NOMO-1 treated with dmso at 0.1 percent for 144 hours (cell line): ENCODE measurements around the gene POLA1.
"Not testable (repeated sequence)": the region's sequence is repeated elsewhere in the genome, so short reads cannot be mapped to it uniquely, and the experiment has no call there.

Experiments used
- DNase-seq: peaks from one replicate; lab custom pipeline; 2025; ENCODE audit not compliant: unreplicated experiment; lab: John Stamatoyannopoulos, UW

The POLA1 gene

GRCh38 chrX:24789047-24789446, 95.3 kb downstream of the POLA1 start:
- no peak for DNase-seq

DNA sequence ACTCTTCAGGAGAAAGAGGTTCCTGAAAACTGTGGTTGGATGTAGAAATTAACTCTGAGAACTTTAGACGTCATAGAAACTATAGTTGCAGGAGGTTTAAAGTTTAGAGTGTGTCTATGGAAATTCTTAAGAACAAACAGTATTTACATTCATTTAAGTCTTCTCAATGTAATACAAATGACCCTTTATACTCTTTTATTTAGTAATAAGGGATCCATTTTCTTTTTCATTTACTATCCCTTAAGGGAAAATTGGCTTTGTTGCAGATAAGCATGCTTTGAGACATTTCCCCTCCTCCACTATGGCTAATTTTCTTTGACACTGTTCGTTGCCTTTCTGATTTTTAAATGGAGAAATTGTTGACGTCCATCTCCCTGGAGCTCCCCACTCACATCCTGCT, 96.4 kb downstream of the POLA1 start:
- no peak for DNase-seq

DNA sequence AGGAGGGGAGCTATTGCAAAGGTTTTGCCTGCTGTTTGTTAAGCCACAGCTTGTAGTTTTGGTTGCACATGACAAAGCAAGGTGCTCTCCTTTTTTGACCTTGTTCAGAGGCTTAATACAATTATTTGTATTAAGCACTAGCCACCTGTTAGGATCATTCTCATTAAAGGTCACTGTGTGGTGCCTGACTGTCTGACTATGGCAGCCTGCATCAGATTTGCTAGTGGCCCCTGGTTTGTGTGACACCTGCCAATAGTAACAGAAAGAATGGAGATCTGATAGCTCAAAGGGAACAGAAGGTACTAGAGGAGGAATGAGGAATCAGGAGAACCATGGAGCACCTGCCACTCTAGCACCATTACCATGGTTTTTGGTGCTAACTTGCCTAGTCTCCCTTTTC, 102.5 kb downstream of the POLA1 start:
- no peak for DNase-seq

DNA sequence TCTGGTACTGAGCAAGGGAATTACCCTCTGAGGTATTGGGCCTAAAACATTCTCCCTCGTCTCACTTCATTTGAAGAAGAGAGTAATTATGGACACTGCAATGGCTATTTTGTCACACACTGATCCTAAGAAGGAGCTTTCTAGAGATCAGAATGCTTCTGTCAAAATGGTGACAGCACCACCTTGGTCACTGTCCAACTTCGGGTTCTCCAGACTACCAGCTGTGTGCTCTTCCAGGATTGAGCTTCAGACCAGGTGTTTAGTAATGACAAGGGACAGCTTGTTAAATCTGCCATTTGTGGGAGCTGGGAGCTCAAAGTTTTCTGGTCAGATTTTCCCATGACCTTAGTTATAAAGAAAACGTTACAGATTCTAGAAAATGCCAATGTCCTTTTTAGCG, 105.4 kb downstream of the POLA1 start:
- no peak for DNase-seq

DNA sequence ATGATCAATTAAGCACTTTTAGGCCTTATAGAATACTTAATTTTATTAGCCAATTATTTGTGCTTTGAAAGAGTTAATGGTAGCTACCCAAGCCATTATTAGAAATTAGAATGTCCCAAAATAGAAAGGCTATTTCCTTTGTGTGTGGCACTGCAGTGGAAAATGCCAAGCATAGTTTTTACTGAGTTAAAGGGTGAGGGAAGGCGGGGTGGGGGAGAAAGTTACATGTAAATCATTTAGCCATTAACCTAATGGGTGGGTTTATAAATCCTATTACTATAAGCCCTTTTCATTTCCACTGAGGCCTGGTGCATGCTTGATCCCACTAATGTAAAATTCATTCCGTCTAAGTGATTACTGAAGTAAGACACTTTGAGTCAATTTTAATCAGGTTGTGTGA, 105.8 kb downstream of the POLA1 start:
- DNase-seq: no peak

DNA sequence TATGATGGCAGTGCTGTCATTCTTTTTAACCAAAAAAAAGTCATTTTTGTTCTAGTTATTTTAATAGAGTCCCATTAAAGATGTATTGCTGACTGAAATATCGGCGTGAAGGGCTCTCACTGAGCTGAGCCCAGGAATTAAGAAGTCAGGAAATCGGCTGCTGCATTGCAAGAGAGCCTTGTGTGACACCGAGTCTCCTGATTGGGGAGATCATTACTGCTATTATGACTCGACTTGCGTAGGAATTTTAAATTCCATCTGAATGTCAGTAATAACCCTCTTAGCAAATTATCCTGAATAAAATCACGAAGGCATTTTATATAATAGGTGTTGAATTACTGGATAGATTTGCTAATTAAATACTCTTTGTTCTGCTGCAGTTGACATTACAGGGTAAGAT, 111.5 kb downstream of the POLA1 start:
- DNase-seq: no peak

- not testable (repeated sequence) for DNase-seq
Measured at GRCh38 chrX:24819807-24820206, 126.1 kb downstream of the POLA1 start.

DNA sequence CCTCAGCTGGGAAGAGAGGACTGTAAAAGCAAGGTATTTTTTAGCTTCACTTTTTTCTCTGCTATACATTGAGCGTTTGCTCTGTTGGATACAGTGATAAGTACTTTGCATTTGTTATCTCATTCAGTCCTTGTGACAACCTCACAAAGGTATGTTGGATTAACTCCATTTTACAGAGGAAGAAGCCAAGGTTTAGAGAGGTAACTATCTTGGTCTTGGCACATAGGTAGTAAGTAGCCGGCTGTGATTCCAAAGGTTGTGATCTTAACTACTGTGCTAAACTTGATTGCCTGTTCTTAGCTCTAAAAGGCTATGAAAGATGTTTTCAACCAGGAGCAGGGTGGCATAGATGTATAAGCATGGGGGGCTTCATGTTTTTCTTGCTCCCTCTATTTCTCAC, 134.4 kb downstream of the POLA1 start:
- no peak for DNase-seq

DNA sequence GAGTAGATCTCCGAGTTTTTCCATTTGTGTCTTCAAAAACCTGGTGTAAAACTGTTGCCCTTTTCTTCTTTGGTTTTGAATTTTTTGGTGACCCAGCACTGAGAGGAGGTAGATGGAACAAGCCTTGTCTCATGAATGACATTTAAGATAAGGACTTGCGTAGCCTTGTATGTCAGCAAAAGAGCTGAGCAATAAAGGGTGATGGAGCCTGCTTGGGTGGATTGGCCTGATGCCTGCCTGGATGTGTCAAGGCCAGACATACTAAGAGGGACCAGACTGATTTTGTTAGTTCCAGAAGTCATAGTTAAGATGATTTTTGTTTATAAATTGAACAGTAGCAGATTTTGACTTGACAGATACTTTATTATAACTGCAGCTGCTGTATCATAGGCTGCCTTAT, 134.9 kb downstream of the POLA1 start:
- DNase-seq: no peak

- no peak for DNase-seq
Measured at GRCh38 chrX:24833695-24834094, 140.0 kb downstream of the POLA1 start.

GRCh38 chrX:24837966-24838365, 144.2 kb downstream of the POLA1 start:
- no peak for DNase-seq

- no peak for DNase-seq
Measured at GRCh38 chrX:24838629-24839028, 144.9 kb downstream of the POLA1 start.

- DNase-seq: no peak
Measured at GRCh38 chrX:24839331-24839730, 145.6 kb downstream of the POLA1 start.

- no peak for DNase-seq
Measured at GRCh38 chrX:24842486-24842885, 148.8 kb downstream of the POLA1 start.

DNA sequence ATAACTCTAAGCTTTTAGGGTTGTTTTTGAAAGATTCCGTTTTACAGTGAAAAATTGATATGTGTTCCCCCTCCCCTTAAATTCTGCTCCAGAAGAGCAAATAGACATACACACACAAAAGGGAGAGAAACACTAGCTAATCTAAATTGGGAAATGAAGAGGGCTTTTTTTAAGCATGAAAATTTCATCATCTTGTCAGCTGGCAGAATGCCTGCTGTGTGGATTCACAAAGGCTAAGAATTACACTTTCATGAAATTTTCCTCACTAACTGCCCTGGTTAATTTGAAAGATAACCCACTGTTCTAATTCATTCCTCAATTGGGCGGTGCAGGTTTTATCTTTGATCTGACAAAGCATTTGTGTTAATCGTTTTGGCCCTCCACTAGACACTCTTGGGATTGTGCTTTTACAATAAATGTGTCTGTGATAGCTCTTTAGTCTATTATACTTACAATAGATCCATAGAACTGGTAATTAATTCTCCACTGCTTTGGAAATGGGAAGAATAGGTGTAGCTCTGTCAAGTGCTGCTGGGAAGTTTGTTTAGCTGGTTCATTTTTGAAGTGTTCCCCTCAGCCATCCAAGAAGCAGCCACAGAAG, 152.9 kb downstream of the POLA1 start:
- no peak for DNase-seq

DNA sequence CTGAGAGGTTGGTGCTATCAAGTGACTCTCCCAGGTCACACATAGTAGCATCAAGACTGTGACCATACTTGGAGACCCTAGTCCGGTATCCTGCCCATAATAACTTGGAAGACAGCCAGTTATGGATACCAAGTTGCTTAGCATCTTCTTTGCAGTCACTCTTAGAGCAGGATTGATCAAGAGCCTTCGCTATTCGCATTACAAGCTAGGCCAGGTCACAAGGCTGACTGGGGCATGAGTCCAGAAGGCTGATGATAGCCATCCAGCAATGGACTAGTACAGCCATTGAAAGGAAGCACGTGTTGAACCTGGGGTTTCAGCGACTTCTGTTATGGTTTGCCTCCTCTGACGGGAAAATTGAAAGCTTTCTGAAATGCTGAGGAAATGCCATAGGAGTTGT, 157.6 kb downstream of the POLA1 start:
- DNase-seq: no peak

DNA sequence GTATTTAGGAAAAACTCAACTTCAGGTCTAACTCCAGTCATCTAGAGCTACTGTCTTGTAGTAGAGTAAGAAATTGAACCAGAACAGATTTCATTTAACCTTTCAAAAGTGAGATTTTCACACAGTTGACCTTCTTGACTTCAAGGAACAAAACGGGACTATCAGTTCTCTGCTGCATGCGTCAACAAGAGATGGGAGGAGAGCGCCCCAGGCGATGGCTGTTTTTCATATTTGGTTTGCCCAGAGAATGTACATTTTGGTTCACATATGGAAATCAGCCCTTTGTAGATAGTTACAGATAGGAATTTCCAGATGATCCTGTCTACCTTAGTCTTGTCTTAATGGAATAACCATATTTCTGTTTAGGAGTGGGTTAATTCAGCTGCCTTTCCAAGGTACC, 158.1 kb downstream of the POLA1 start:
- DNase-seq: no peak

GRCh38 chrX:24858004-24858746, 164.5 kb downstream of the POLA1 start:
- no peak for DNase-seq

DNA sequence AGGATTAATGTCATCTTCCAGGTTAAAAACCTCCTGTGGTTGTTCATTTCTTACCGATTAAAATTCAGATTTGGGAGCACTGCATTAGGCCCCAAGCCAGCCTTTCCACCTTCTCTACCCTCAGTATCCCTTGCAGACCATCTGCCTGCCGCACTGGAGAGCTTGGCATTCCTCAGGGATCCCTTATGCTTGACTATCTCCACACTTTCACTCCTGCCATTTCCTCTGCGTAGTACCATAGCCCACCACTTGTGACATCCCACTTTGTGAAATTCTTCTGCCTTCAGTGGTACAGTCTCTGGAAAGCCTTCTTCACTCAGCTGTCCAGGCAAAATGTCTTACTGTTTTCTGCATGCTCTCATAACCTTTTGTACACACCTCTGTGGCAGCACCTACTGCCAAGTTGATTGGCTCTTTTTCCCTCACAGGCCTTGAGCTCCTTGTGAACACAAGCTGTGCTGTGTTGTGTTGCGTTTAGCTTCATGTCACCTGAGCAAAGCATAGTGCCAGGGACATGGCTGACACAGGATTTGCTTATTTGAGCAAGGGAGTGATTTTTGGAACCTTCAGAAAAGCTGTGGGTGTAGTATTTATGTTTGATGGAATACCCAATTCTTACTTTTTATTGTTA, 165.6 kb downstream of the POLA1 start:
- no peak for DNase-seq

DNA sequence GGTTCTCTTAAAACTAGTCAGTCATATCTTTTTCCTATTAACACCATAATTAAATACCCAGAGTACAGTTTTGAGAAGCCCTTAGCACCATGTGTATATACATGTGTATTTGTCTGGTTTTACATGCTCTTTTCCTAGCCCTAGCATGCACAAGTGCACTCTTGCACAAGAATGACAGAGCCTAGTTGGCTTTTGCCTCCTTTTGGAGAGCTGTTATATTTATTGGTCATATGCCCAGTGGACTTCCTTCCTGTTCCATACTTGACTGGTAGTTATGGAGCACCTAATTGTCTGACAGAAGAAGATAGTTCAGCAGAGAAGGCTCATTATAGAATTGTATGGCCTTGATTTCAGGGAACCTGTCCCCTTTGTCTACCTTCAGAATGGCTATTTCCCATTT, 166.4 kb downstream of the POLA1 start:
- DNase-seq: no peak

DNA sequence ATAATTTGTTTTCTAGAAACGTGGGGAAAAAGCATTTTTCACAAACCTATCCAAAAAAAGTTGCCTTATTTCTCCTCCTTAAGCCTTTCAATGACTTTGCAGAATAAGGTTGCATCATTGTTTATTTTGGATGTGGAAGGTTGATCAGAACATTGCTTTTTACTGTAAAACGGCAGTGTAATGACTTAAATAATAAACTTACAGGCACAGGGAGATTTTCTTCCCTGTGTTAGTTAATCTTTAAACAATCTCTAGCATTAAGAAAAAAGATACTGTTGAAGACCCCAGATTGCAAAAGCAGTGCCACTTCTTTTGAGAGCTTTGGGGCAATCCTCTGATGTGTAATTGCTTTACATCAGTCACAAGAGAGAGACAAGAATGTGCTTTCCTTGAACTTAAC, 168.6 kb downstream of the POLA1 start:
- no peak for DNase-seq

GRCh38 chrX:24863779-24864178, 170.1 kb downstream of the POLA1 start:
- DNase-seq: not testable (repeated sequence)

- no peak for DNase-seq
Measured at GRCh38 chrX:24870143-24870542, 176.4 kb downstream of the POLA1 start.
